K562 (cell line): ENCODE data around the gene VIPR2.

Experiments used
- CHD2 ChIP-seq: IDR thresholded peaks from 2 replicates; pipeline ENCODE4 v1.6.1; 2011; ENCODE audit warnings: low read depth, low read length
- NFIC ChIP-seq: fragments of 450-650 bp; IDR thresholded peaks from 2 replicates; pipeline ENCODE4 v1.6.1; 2017; ENCODE audit warnings: mild to moderate bottlenecking, inconsistent platforms
- POLR2A ChIP-seq: fragments of 450-650 bp; conservative IDR thresholded peaks from 2 replicates; pipeline ENCODE4 v1.6.1; 2016
- POLR2AphosphoS2 ChIP-seq: IDR thresholded peaks from 2 replicates; pipeline ENCODE4 v1.6.1; 2012; ENCODE audit warnings: low read length, improper control_type of control experiment
- RAD21 ChIP-seq, 2 experiments: fragments of 250-450 bp in 1 of 2; fragments of 450-650 bp in 1 of 2; sonication (Bioruptor Pico) in 1 of 2; formaldehyde crosslinking in 1 of 2; IDR thresholded peaks in 1 of 2; conservative IDR thresholded peaks in 1 of 2; 2 replicates each; pipeline versions ENCODE4 v1.4.0 to v1.8.0; 2020 to 2022; ENCODE audit warnings: mild to moderate bottlenecking in 2 of 2, moderate library complexity in 1 of 2
- ZNF696 ChIP-seq: fragments of 250-450 bp; sonication (Bioruptor Pico); conservative IDR thresholded peaks from 2 replicates; pipeline ENCODE4 v1.4.0; 2020; ENCODE audit warnings: mild to moderate bottlenecking, moderate library complexity
- TF ChIP-seq, protein P1 (sequence below): fragments of 450-650 bp; formaldehyde crosslinking; IDR thresholded peaks from 2 replicates; pipeline ENCODE4 v1.4.0; 2020; ENCODE audit warnings: mild to moderate bottlenecking, mixed read lengths
- TF ChIP-seq, protein P2 (sequence below): fragments of 250-450 bp; sonication (Bioruptor Pico); IDR thresholded peaks from 2 replicates; pipeline ENCODE4 v1.4.0; 2020
- TF ChIP-seq, protein P3 (sequence below): fragments of 200-600 bp; sonication (generic); IDR thresholded peaks from one replicate; pipeline ENCODE4 v1.6.1; 2012; ENCODE audit warnings: mild to moderate bottlenecking, low read depth, low read length, inconsistent platforms
- TF ChIP-seq, protein P4 (sequence below): fragments of 450-650 bp; formaldehyde crosslinking; IDR thresholded peaks from 2 replicates; pipeline ENCODE4 v1.4.0; 2022; ENCODE audit warnings: mild to moderate bottlenecking, moderate library complexity

DNA sequence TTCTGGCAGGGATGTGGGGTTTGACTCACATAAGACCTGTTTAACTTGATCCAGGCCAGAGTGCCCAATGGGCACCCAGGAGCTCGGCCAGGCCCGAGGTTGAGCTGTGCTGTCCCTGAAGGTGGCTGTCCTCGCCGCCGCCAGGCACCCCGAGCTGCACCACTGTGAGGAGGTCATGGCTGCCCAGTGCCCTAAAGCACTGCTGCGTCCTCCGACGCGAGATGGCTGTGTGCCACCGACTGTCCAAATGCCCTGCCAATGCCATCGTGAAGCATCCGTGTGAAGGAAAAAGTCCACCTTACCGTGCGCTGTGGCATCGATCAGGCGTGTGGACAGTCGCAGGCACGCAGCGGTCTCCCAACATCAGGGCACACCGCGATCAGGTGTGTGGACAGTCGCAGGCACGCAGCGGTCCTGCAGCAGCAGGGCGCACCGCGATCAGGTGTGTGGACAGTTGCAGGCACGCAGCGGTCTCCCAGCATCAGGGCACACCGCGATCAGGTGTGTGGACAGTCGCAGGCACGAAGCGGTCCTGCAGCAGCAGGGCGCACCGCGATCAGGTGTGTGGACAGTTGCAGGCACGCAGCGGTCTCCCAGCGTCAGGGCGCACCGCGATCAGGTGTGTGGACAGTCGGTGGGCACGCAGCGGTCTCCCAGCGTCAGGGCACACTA is 120.3 kb downstream of the VIPR2 start:
- TF ChIP-seq NFIC = no peak
- TF ChIP-seq, protein P1, sequence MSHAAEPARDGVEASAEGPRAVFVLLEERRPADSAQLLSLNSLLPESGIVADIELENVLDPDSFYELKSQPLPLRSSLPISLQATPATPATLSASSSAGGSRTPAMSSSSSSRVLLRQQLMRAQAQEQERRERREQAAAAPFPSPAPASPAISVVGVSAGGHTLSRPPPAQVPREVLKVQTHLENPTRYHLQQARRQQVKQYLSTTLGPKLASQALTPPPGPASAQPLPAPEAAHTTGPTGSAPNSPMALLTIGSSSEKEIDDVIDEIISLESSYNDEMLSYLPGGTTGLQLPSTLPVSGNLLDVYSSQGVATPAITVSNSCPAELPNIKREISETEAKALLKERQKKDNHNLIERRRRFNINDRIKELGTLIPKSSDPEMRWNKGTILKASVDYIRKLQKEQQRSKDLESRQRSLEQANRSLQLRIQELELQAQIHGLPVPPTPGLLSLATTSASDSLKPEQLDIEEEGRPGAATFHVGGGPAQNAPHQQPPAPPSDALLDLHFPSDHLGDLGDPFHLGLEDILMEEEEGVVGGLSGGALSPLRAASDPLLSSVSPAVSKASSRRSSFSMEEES = no peak
- TF ChIP-seq, protein P2, sequence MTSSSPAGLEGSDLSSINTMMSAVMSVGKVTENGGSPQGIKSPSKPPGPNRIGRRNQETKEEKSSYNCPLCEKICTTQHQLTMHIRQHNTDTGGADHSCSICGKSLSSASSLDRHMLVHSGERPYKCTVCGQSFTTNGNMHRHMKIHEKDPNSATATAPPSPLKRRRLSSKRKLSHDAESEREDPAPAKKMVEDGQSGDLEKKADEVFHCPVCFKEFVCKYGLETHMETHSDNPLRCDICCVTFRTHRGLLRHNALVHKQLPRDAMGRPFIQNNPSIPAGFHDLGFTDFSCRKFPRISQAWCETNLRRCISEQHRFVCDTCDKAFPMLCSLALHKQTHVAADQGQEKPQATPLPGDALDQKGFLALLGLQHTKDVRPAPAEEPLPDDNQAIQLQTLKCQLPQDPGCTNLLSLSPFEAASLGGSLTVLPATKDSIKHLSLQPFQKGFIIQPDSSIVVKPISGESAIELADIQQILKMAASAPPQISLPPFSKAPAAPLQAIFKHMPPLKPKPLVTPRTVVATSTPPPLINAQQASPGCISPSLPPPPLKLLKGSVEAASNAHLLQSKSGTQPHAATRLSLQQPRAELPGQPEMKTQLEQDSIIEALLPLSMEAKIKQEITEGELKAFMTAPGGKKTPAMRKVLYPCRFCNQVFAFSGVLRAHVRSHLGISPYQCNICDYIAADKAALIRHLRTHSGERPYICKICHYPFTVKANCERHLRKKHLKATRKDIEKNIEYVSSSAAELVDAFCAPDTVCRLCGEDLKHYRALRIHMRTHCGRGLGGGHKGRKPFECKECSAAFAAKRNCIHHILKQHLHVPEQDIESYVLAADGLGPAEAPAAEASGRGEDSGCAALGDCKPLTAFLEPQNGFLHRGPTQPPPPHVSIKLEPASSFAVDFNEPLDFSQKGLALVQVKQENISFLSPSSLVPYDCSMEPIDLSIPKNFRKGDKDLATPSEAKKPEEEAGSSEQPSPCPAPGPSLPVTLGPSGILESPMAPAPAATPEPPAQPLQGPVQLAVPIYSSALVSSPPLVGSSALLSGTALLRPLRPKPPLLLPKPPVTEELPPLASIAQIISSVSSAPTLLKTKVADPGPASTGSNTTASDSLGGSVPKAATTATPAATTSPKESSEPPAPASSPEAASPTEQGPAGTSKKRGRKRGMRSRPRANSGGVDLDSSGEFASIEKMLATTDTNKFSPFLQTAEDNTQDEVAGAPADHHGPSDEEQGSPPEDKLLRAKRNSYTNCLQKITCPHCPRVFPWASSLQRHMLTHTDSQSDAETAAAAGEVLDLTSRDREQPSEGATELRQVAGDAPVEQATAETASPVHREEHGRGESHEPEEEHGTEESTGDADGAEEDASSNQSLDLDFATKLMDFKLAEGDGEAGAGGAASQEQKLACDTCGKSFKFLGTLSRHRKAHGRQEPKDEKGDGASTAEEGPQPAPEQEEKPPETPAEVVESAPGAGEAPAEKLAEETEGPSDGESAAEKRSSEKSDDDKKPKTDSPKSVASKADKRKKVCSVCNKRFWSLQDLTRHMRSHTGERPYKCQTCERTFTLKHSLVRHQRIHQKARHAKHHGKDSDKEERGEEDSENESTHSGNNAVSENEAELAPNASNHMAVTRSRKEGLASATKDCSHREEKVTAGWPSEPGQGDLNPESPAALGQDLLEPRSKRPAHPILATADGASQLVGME (CRISPR knock-in tag) = no peak
- no peak for TF ChIP-seq POLR2AphosphoS2
- TF ChIP-seq RAD21 (CRISPR knock-in tag; conservative IDR thresholded peaks at IDR 0.05 in 1 of 2, IDR thresholded peaks at IDR 0.05 in 1 of 2) = no peak
- TF ChIP-seq, protein P3, sequence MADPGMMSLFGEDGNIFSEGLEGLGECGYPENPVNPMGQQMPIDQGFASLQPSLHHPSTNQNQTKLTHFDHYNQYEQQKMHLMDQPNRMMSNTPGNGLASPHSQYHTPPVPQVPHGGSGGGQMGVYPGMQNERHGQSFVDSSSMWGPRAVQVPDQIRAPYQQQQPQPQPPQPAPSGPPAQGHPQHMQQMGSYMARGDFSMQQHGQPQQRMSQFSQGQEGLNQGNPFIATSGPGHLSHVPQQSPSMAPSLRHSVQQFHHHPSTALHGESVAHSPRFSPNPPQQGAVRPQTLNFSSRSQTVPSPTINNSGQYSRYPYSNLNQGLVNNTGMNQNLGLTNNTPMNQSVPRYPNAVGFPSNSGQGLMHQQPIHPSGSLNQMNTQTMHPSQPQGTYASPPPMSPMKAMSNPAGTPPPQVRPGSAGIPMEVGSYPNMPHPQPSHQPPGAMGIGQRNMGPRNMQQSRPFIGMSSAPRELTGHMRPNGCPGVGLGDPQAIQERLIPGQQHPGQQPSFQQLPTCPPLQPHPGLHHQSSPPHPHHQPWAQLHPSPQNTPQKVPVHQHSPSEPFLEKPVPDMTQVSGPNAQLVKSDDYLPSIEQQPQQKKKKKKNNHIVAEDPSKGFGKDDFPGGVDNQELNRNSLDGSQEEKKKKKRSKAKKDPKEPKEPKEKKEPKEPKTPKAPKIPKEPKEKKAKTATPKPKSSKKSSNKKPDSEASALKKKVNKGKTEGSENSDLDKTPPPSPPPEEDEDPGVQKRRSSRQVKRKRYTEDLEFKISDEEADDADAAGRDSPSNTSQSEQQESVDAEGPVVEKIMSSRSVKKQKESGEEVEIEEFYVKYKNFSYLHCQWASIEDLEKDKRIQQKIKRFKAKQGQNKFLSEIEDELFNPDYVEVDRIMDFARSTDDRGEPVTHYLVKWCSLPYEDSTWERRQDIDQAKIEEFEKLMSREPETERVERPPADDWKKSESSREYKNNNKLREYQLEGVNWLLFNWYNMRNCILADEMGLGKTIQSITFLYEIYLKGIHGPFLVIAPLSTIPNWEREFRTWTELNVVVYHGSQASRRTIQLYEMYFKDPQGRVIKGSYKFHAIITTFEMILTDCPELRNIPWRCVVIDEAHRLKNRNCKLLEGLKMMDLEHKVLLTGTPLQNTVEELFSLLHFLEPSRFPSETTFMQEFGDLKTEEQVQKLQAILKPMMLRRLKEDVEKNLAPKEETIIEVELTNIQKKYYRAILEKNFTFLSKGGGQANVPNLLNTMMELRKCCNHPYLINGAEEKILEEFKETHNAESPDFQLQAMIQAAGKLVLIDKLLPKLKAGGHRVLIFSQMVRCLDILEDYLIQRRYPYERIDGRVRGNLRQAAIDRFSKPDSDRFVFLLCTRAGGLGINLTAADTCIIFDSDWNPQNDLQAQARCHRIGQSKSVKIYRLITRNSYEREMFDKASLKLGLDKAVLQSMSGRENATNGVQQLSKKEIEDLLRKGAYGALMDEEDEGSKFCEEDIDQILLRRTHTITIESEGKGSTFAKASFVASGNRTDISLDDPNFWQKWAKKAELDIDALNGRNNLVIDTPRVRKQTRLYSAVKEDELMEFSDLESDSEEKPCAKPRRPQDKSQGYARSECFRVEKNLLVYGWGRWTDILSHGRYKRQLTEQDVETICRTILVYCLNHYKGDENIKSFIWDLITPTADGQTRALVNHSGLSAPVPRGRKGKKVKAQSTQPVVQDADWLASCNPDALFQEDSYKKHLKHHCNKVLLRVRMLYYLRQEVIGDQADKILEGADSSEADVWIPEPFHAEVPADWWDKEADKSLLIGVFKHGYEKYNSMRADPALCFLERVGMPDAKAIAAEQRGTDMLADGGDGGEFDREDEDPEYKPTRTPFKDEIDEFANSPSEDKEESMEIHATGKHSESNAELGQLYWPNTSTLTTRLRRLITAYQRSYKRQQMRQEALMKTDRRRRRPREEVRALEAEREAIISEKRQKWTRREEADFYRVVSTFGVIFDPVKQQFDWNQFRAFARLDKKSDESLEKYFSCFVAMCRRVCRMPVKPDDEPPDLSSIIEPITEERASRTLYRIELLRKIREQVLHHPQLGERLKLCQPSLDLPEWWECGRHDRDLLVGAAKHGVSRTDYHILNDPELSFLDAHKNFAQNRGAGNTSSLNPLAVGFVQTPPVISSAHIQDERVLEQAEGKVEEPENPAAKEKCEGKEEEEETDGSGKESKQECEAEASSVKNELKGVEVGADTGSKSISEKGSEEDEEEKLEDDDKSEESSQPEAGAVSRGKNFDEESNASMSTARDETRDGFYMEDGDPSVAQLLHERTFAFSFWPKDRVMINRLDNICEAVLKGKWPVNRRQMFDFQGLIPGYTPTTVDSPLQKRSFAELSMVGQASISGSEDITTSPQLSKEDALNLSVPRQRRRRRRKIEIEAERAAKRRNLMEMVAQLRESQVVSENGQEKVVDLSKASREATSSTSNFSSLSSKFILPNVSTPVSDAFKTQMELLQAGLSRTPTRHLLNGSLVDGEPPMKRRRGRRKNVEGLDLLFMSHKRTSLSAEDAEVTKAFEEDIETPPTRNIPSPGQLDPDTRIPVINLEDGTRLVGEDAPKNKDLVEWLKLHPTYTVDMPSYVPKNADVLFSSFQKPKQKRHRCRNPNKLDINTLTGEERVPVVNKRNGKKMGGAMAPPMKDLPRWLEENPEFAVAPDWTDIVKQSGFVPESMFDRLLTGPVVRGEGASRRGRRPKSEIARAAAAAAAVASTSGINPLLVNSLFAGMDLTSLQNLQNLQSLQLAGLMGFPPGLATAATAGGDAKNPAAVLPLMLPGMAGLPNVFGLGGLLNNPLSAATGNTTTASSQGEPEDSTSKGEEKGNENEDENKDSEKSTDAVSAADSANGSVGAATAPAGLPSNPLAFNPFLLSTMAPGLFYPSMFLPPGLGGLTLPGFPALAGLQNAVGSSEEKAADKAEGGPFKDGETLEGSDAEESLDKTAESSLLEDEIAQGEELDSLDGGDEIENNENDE = no peak
- TF ChIP-seq ZNF696 (CRISPR knock-in tag) = no peak
- no peak for TF ChIP-seq CHD2
- TF ChIP-seq, protein P4, sequence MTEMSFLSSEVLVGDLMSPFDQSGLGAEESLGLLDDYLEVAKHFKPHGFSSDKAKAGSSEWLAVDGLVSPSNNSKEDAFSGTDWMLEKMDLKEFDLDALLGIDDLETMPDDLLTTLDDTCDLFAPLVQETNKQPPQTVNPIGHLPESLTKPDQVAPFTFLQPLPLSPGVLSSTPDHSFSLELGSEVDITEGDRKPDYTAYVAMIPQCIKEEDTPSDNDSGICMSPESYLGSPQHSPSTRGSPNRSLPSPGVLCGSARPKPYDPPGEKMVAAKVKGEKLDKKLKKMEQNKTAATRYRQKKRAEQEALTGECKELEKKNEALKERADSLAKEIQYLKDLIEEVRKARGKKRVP (CRISPR knock-in tag) = no peak
- no peak for TF ChIP-seq POLR2A
